Measurements from ENCODE around the gene TRIM37. TPM values are rescaled to one million over a fixed set of nuclear protein-coding genes. Genes with fewer than 3 reads are reported as not detected.

The TRIM37 gene
- polyA plus RNA-seq, 1 donor (not counting 4 experiments of a cell fraction or from before 2014, with no cell fraction given) = 26.4 TPM

DNA sequence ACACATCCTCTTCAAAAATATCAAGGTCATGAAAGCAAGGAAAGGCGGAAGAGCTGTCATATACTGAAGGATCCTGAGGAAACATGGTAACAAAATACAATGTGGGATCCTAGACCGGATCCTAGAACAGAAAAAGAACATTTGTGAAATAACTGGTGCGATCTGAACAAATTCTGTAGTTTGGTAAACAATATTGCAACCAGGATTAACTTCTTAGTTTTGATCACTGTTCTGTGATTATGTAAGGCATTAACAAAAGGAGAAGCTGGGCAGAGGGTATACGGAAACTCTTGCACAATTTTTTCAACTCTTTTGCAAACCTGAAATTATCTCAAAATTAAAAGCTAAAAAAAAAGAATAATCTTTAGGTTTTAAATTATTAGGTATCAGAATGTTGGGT, 109.7 kb downstream of the TRIM37 start:
- Histone ChIP-seq H3K79me2 (ENCODE audit: control insufficient read depth, insufficient read depth, low read length) (no peaks in the 10 kb centered on the region), H2AFZ (ENCODE audit: control insufficient read depth, low read length) (no peak overlapping the region), H3K27ac (ENCODE audit: control insufficient read depth, insufficient read depth, low read length) (no peak overlapping the region), H3K36me3 (ENCODE audit: control insufficient read depth in 2 of 2, extremely low read depth in 1 of 2, insufficient read depth in 2 of 2, low read length in 2 of 2) (peaks cover 0 to 14% of the 10 kb centered on the region in 2 experiments), H3K4me1 (ENCODE audit: control insufficient read depth, extremely low read depth, insufficient read depth, low read length) (peaks cover 2% of the 10 kb centered on the region), H4K20me1 (ENCODE audit: control insufficient read depth, extremely low read depth, insufficient read depth, low read length) (no peaks in the 10 kb centered on the region), H3K9me3 (ENCODE audit: control insufficient read depth, low read depth, low read length) (no peaks in the 10 kb centered on the region), H3K4me3 (ENCODE audit: control insufficient read depth in 2 of 3, extremely low read depth in 1 of 3, insufficient read depth in 2 of 3, low read depth in 1 of 3, low read length in 3 of 3) (no peak overlapping the region), H3K9me1 (ENCODE audit: control insufficient read depth, extremely low read depth, insufficient read depth, low read length) (no peaks in the 10 kb centered on the region), H3K27me3 (ENCODE audit: control insufficient read depth, extremely low read depth, insufficient read depth, low read length) (no peaks in the 10 kb centered on the region), H3K9ac (ENCODE audit: control insufficient read depth, extremely low read depth, insufficient read depth, low read length) (no peak overlapping the region), H3K4me2 (ENCODE audit: control insufficient read depth, extremely low read depth, insufficient read depth, low read depth, low read length) (no peak overlapping the region)
- no peak for TF ChIP-seq CTCF (optimal IDR thresholded peaks at IDR 0.05 in 1 of 3, IDR thresholded peaks at IDR 0.05 in 1 of 3, conservative IDR thresholded peaks at IDR 0.05 in 1 of 3; ENCODE audit: extremely low read depth in 1 of 3, insufficient read depth in 2 of 3, low read length in 3 of 3)
- no peak for TF ChIP-seq EZH2 (IDR thresholded peaks at IDR 0.05; ENCODE audit: low read length)
- DNase-seq (ENCODE audit: low read depth, low spot score) = no peak
- no peak for FAIRE-seq
- dilution Hi-C loops (cut with MboI; ENCODE audit: extremely low pct_ligation_motif_present, low sequenced_read_pairs) = no loop called here

DNA sequence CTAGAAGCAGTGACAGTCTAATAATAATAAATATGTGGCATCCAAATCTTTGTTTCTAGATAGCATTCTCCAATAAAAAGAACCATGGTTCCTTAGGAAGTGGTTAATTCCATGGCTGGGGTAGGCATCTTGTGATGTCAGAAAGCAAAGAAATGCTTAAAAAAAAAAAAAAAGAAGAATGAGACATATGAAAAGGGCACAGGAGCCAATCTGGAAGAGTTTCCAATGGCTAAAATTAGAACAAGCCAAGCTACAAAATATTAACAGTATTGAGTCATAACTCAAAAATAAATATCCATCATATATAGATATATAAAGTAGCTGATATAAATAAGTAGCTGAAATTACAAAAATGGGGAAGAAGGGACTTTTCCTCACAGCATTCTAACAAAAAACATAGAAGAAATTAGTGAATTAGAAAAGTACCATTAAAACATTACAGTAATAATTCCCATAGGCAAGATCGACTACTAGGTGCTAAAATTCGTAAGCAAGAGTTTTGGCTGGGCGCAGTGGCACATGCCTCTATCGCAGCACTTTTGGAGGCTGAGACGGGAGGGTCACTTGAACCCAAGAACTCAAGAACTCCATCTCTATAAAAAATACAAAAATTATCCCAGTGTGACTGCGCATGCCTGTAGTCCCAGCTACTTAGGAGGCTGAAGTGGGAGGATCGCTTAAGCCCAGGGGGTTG, 111.3 kb downstream of the TRIM37 start:
- Histone ChIP-seq H3K79me2 (ENCODE audit: control insufficient read depth, insufficient read depth, low read length) (no peaks in the 10 kb centered on the region), H3K4me3 (ENCODE audit: control insufficient read depth in 2 of 3, extremely low read depth in 1 of 3, insufficient read depth in 2 of 3, low read depth in 1 of 3, low read length in 3 of 3) (no peak overlapping the region), H3K36me3 (ENCODE audit: control insufficient read depth in 2 of 2, extremely low read depth in 1 of 2, insufficient read depth in 2 of 2, low read length in 2 of 2) (peaks cover 0 to 10% of the 10 kb centered on the region in 2 experiments), H3K27ac (ENCODE audit: control insufficient read depth, insufficient read depth, low read length) (no peak overlapping the region), H3K4me1 (ENCODE audit: control insufficient read depth, extremely low read depth, insufficient read depth, low read length) (peaks cover 2% of the 10 kb centered on the region), H3K27me3 (ENCODE audit: control insufficient read depth, extremely low read depth, insufficient read depth, low read length) (no peaks in the 10 kb centered on the region), H3K9me3 (ENCODE audit: control insufficient read depth, low read depth, low read length) (no peaks in the 10 kb centered on the region), H3K9ac (ENCODE audit: control insufficient read depth, extremely low read depth, insufficient read depth, low read length) (no peak overlapping the region), H3K4me2 (ENCODE audit: control insufficient read depth, extremely low read depth, insufficient read depth, low read depth, low read length) (no peak overlapping the region), H3K9me1 (ENCODE audit: control insufficient read depth, extremely low read depth, insufficient read depth, low read length) (no peaks in the 10 kb centered on the region), H4K20me1 (ENCODE audit: control insufficient read depth, extremely low read depth, insufficient read depth, low read length) (no peaks in the 10 kb centered on the region), H2AFZ (ENCODE audit: control insufficient read depth, low read length) (no peak overlapping the region)
- TF ChIP-seq CTCF (optimal IDR thresholded peaks at IDR 0.05 in 1 of 3, IDR thresholded peaks at IDR 0.05 in 1 of 3, conservative IDR thresholded peaks at IDR 0.05 in 1 of 3; ENCODE audit: extremely low read depth in 1 of 3, insufficient read depth in 2 of 3, low read length in 3 of 3) (no peak), EZH2 (IDR thresholded peaks at IDR 0.05; ENCODE audit: low read length) (no peak)
- dilution Hi-C loops (cut with MboI; ENCODE audit: extremely low pct_ligation_motif_present, low sequenced_read_pairs) = no loop called here
- DNase-seq (ENCODE audit: low read depth, low spot score) (no peak), FAIRE-seq (no peak)

Measured in keratinocyte (primary cell).